GM21737 (cell line): ENCODE results near the gene SRY.
A peak's percentile ranks its signal among the peaks of the same experiment; 100 is the strongest.
"Not testable (repeated sequence)": the region's sequence is repeated elsewhere in the genome, so short reads cannot be mapped to it uniquely, and the experiment has no call there.

Experiments
- ATAC-seq: cut with Tn5 transposase; IDR thresholded peaks from one replicate; pipeline ENCODE4 v1.9.1; 2021; ENCODE audit warnings: mild to moderate bottlenecking, moderate library complexity; ENCODE audit not compliant: unreplicated experiment

The SRY gene

DNA sequence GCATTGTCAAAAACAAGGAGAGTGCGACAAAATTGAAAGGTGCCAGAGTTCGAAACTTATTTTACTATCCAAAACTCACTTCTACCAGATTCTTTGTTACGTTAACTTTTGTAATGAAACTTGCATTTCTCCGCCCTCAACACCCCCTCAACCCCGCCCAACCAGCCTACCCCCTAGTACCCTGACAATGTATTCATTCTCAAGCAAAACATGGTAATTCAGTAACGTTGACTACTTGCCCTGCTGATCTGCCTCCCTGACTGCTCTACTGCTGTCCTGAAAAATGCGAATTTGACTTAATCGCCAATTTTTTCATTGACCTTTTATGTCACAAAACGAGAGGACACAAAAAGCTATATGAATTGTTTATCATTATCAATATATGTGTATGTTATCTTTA lies at the start of gene SRY:
TSS of gene SRY (minus strand) at position 83 of the 400 bp plus-strand sequence. CDS start at position 4, 79 bp downstream.
- ATAC-seq = no peak

DNA sequence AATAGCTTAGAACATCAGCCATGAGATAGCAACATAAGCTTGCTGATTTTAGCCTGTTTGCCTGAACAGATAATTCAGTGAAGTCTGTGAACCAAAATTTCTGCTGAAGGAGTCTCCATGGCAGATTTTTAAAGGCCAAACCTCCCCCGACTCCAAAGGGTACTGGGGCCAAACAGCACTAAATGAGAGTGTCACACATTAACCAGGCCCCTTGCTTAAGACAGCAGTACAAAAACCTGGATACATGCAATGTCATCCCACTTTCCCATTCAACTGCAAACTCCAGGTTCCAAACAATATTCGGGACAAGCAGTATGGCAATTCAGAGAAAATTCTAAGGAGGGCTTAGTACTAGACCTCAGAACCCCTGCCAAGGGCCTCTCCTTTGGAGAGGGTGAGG lies 49.6 kb upstream of the SRY start:
- ATAC-seq = no peak

DNA sequence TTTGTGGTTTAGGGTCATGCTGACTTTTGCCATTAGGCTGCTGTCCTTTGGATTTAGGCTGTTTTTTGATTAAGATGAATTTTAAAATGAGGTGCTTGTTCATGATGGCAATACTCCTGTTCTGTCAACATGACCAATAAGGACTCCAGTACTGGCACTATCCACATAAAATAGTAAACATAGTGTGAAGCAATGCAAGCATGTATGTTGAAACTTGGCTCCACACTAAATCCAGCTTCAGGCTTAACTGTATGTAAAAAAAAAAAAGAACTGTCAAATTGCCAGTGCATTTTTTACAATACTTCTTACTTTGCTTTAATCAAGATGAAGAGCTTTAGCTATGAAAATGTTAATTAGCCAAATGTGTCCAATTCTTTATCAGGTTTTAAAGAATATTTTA lies 47.7 kb upstream of the SRY start:
- ATAC-seq = no peak

GRCh38 chrY:2828497-2828896 lies 41.0 kb upstream of the SRY start:
- ATAC-seq = no peak

- no peak for ATAC-seq
Measured at GRCh38 chrY:2824471-2824870, 37.0 kb upstream of the SRY start.

DNA sequence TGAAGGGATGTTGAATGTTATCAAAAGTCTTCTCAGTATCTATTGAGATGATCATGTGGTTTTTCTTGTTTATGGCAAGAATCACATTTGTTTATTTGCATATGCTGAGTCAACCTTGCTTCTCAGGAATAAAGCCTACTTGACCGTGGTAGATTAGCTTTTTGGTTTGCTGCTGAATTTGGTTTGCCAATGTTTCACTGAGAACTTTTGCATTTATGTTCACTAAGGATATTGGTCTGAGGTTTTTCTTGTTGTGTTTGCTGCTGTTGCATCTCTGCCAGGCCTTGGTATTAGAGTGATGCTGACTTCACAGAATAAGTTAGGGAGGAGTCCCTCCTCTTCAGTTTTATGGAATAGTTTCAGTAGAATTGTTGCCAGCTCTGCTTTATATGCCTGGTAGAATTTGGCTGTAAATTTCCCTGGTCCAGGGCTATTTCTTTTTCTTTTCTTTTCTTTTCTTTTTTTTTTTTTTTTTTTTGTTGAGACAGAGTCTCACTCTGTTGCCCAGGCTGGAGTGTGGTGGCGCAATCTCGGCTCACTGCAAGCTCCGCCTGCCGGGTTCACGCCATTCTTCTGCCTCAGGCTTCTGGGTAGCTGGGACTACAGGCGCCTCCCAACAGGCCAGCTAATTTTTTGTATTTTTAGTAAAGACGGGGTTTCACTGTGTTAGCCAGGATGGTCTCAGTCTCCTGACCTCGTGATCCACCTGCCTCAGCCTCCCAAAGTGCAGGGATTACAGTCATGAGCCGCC lies 29.8 kb upstream of the SRY start:
- not testable (repeated sequence) for ATAC-seq

GRCh38 chrY:2800246-2800645 lies 12.8 kb upstream of the SRY start:
- no peak for ATAC-seq

DNA sequence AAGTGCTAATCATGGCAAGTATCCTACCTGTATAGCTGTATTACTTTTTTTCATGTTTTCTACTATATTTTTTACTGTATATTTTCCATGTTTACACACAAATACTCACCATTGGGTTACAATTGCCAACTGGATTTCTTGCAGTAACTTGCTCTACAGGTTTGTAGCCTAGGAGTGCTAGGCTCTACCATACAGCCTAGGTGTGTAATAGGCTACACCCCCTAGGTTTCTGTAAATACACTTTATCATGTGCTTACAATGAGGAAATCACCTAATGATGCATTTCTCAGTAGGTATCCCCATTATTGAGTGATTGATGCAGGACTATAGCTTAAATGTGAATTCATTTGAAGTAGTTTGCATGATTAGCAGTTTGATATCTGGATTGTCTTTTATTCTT lies 10.5 kb upstream of the SRY start:
- no peak for ATAC-seq

GRCh38 chrY:2796977-2797523 lies 9.6 kb upstream of the SRY start:
- no peak for ATAC-seq

DNA sequence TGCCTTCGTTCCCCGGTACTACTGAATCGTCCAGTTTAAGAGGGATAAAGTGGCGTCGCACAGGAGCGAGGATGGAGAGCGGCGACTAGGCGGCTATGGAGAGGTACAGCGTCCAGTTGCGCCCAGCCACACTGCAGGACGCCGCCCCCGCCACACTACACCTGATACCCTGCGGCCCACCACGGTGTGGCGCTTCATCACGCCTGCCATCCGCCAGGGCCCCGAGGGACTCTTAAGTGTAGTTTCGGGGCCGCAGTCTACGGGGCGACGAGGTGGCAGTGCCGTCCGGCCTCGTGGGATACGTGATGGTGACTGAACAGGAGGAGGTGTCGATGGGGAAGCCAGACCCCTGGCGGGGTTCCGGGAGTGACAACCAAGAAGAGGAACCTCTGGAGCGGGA lies 2.3 kb upstream of the SRY start:
- peak; percentile 72 for ATAC-seq

GRCh38 chrY:2786876-2787512 lies 488 bp downstream of the SRY start:
- no peak for ATAC-seq
